Naive thymus-derived CD8-positive, alpha-beta T cell (primary cell): Measurements from ENCODE around the gene ACSL3. TPM values are rescaled to one million over a fixed set of nuclear protein-coding genes. Genes with fewer than 3 reads are reported as not detected.
"Not testable (repeated sequence)": the region's sequence is repeated elsewhere in the genome, so short reads cannot be mapped to it uniquely, and the experiment has no call there.

ENCODE experiments used
- ATAC-seq, 2 donors: fragments of 150-1000 bp; cut with Tn5 transposase in 1 of 2; sonication (Bioruptor Pico), chemical (Tn5 transposase) in 1 of 2; 1 replicate in 1 of 2; 2 replicates in 1 of 2; pipeline ENCODE4 v1.10.0; 2021; ENCODE audit warnings: mild to moderate bottlenecking in 2 of 2, moderate library complexity in 2 of 2
- POLR2A ChIA-PET: fragments of 350-600 bp; sonication (Branson Sonifier 250); formaldehyde crosslinking; loops from one replicate; lab custom pipeline; 2021; ENCODE audit warnings: antibody characterized with exemption; lab: Charles Lee
- DNase-seq, 10 donors: peaks; one replicate each; pipeline versions ENCODE4 v3.0.0 to v3.0.0-alpha.2; 2020 to 2022
- H3K27ac Mint-ChIP-seq, 10 donors: one replicate each; pipeline ENCODE4 v1.8.0; 2020 to 2022; ENCODE audit warnings: mild to moderate bottlenecking in 10 of 10, mixed read lengths in 10 of 10, moderate library complexity in 4 of 10, inconsistent platforms in 1 of 10
- H3K27me3 Mint-ChIP-seq, 5 donors: one replicate each; pipeline ENCODE4 v1.8.0; 2021 to 2022; ENCODE audit warnings: mixed read lengths in 5 of 5
- H3K36me3 Mint-ChIP-seq, 3 donors: one replicate each; pipeline ENCODE4 v1.8.0; 2020 to 2022; ENCODE audit warnings: mixed read lengths in 3 of 3, mild to moderate bottlenecking in 2 of 3, inconsistent platforms in 1 of 3
- H3K4me1 Mint-ChIP-seq, 4 donors: one replicate each; pipeline ENCODE4 v1.8.0; 2021 to 2022; ENCODE audit warnings: mixed read lengths in 4 of 4
- H3K4me3 Mint-ChIP-seq, 10 donors: one replicate each; pipeline ENCODE4 v1.8.0; 2020 to 2022; ENCODE audit warnings: mild to moderate bottlenecking in 10 of 10, mixed read lengths in 10 of 10, moderate library complexity in 6 of 10, inconsistent platforms in 1 of 10
- H3K9me3 Mint-ChIP-seq, 9 donors: one replicate each; pipeline ENCODE4 v1.8.0; 2020 to 2022; ENCODE audit warnings: mixed read lengths in 9 of 9, mild to moderate bottlenecking in 3 of 9, inconsistent platforms in 1 of 9, moderate library complexity in 1 of 9
- polyA plus RNA-seq, 3 donors: library from polyadenylated mRNA; unstranded; fragments of 300-500 nt; fragmentation: Illumina TruSeq; gene quantifications; one replicate each; pipeline ENCODE4 v1.2.3, GENCODE V29; 2021
- total RNA-seq, 8 experiments: library from RNA in 2 of 8; stranded (reverse) in 2 of 8; gene quantifications; one replicate each; pipeline ENCODE4 v1.2.3 and lab custom pipeline; 2021 to 2026

The ACSL3 gene
- total and polyA plus RNA-seq, 5 experiments from 2014 or later = 27.8 to 43.1 (median 32.5) TPM

DNA sequence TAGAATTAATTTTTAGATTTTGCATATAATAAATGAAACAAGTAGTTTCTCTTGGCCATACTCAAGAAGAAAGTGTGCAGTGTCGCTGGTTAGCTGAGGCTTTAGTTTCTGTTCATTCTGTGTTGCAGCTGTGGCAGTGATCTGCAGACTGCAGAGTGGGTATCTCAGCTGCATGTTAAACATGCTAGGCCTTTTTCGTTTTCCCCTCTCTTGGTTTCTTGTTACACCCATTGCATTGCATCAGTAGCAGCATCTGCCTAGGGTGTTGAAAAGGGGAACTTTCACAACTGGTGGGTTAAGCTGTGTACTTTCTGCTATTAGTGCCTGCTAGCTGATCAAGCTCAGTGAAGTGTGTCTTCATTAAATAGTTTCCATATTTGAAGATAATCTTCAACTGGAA is 51.3 kb downstream of the ACSL3 start:
- Mint-ChIP-seq H3K9me3 (no peaks in the 10 kb centered on the region), H3K4me3 (peak overlapping the region in 1 of 10 donors; percentile 50), H3K4me1 (peaks cover 27 to 55% (median 48%) of the 10 kb centered on the region in 4 donors), H3K27ac (peak overlapping the region in 1 of 10 donors; percentile 28), H3K36me3 (peaks cover 0 to 58% (median 0%) of the 10 kb centered on the region in 3 donors), H3K27me3 (no peaks in the 10 kb centered on the region)
- DNase-seq (peak in 1 of 10 donors; percentile 9), ATAC-seq (peak; percentile 12 to 28)
- POLR2A ChIA-PET = no interaction called here

DNA sequence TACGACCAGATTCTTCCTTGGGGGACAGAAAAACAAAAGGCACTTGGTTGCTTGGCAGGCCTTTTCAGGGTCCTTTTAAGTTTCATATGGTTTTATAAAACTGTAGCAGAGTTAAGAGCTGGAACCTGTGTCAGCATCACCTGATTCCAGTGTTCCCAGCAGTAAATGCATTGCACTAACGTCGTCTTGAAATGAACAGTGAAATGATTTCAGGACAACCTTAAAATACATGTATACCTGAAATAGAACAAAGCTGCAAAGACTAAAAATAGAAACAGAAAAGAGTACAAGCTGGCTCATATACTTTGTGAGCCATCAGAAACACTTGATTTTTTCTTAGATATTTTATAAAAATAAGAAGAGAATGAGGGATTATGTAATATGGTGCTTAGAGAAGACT is 51.9 kb downstream of the ACSL3 start:
- peaks cover 22 to 52% (median 42%) of the 10 kb centered on the region in 4 donors for H3K4me1 Mint-ChIP-seq
- no peaks in the 10 kb centered on the region for H3K9me3 Mint-ChIP-seq
- H3K36me3 Mint-ChIP-seq = peaks cover 0 to 61% (median 0%) of the 10 kb centered on the region in 3 donors
- POLR2A ChIA-PET = no interaction called here
- no peak for ATAC-seq
- peak overlapping the region in 2 of 10 donors; percentile 28 to 37 for H3K27ac Mint-ChIP-seq
- H3K4me3 Mint-ChIP-seq = no peak overlapping the region
- no peak for DNase-seq
- no peaks in the 10 kb centered on the region for H3K27me3 Mint-ChIP-seq

DNA sequence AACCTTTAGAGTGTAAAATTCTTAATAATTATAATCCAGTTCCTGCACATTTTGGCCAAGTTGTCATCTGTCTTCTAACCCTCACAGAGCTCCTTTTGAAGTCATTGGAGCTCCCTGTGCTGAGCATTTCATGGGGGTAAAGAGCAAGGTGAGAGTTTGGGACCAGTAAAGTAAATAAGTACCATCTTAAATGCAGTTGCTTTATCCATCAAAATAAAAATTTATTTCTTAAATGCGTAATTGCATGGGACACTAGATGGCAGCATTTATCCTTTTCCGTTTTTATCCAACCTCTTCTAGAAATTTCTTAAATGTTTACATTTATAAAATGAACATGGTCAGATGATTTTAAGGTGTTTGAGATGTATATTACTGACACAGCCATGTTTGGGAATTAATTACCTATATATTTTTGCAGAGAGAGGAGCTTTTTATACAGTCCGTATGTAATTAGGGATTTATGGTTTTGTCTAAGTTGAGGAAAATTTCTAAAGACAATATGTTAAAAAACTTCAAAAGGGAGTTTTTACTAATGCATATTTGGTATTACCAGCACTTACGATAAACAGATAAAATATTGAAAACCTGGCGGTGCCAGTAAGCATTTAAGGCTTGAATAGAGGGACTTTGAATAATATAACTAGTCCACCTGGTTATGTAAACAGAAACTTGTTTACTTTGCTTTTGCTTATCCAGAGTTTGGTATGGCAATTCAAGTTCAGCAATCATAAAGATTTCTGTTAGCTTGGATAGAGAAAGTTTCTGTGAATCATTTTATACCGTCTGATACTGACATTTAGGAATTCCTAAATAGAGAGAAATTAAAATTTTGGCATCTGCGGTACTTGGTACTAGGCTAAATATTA is 54.5 kb downstream of the ACSL3 start:
- no peaks in the 10 kb centered on the region for H3K27me3 Mint-ChIP-seq
- H3K4me1 Mint-ChIP-seq = peaks cover 11 to 37% (median 23%) of the 10 kb centered on the region in 4 donors
- H3K36me3 Mint-ChIP-seq = peaks cover 7 to 55% (median 10%) of the 10 kb centered on the region in 3 donors
- no peaks in the 10 kb centered on the region for H3K9me3 Mint-ChIP-seq
- POLR2A ChIA-PET = no interaction called here
- H3K27ac Mint-ChIP-seq = no peak overlapping the region
- no peak for DNase-seq
- H3K4me3 Mint-ChIP-seq = no peak overlapping the region
- no peak for ATAC-seq

DNA sequence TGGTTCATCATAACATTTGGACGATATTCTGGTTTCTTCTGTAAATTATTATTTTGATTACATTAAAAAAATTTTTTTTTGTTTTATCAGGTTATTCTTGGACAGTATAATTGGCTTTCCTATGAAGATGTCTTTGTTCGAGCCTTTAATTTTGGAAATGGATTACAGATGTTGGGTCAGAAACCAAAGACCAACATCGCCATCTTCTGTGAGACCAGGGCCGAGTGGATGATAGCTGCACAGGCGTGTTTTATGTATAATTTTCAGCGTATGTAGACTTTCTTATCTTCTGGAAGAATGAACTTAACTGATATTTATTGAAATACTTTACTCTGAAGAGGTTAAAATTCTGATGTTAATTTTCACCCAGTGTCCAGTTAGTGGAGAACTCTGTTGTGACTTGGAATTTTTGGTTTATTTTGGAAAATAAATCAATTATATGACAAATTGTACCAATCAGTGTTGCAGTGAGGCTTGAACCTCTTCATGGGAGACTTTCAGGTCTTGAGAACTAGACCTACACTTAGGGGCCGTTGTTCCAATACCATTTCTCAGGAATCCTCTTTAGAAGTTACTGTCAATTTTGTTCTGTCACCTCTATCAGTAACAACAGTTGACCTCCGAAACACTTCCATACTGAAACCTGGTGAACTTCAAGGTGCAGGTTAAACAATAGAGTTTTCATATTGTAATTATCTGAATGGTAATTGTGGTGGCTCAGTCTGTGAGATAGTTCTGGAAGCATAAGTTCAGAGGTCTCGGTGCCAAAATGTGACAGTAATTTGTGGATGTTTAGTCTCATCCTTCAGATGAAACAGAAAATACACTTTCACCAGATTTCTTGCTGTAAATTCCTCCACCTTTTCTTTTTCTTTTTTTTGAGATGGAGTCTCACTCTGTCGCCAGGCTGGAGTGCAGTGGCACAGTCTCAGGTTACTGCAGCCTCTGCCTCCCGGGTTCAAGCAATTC is 55.7 kb downstream of the ACSL3 start:
- Mint-ChIP-seq H3K4me3 (no peak overlapping the region), H3K9me3 (no peaks in the 10 kb centered on the region), H3K4me1 (peaks cover 12 to 28% (median 18%) of the 10 kb centered on the region in 4 donors), H3K27ac (no peak overlapping the region), H3K36me3 (peaks cover 7 to 55% (median 15%) of the 10 kb centered on the region in 3 donors), H3K27me3 (no peaks in the 10 kb centered on the region)
- no peak for DNase-seq
- ATAC-seq = no peak
- POLR2A ChIA-PET = interaction anchor here (0.8 kb wide), 1 partner anchor 126 kb away, joined by 3 read pairs; no protein-coding TSS in a partner anchor

DNA sequence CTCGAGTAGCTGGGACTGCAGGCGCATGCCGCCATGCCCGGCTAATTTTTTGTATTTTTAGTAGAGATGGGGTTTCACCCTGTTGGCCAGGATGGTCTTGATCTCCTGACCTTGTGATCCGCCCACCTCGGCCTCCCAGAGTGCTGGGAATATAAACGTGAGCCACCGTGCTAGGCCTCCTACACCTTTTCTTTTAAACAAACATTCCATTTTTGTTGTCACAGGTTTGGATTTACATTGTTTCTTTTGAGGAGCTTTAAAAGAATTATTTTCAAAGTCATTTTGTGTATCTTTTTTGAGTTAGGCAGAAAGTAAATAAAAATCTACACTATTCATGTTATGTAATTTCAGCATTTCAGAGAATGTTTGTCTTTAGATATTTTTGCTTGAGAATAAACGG is 56.4 kb downstream of the ACSL3 start:
- H3K9me3 Mint-ChIP-seq, ATAC-seq, H3K4me3 Mint-ChIP-seq, DNase-seq, H3K27ac Mint-ChIP-seq, H3K27me3 Mint-ChIP-seq: not testable (repeated sequence)
- H3K36me3 Mint-ChIP-seq = peaks cover 7 to 57% (median 16%) of the 10 kb centered on the region in 3 donors
- H3K4me1 Mint-ChIP-seq = peaks cover 10 to 21% (median 13%) of the 10 kb centered on the region in 4 donors
- POLR2A ChIA-PET = interaction anchor here (0.8 kb wide), 1 partner anchor 126 kb away, joined by 3 read pairs; no protein-coding TSS in a partner anchor

DNA sequence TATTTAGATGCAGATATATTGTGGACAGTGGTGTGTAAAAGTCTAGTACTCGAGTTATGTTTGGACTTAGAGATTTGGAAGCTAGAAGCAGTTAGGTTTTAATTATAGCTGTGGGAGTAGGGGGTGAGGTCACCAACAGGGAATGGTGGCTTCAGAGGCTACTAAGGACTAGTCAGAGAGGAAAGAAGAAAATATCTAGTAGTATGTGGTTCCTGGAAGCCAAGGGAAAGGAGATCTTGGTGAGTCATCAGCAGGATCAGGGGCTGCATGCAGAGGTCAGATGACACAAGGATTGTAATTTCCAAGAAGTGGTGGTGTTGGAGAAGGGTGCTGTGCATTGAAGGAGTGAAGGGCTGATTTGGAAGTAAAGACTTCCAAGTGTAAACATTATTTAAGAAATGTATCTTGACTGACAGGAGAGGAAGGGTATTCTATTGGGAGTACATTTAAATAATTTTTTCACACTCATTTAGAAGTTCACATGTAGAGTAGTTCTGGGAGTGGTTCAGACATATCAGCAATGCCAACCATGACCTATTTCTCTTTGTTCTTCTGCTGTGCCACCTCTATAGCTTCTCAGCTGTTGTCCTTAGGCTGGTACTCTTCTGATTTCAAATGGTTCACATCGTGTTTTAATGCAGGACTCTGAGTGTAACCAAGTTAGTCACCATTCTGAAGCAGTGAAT is 59.1 kb downstream of the ACSL3 start:
- H3K27ac Mint-ChIP-seq = peak overlapping the region in 3 of 10 donors; percentile 10 to 18 (median 14)
- no peaks in the 10 kb centered on the region for H3K27me3 Mint-ChIP-seq
- H3K4me3 Mint-ChIP-seq = no peak overlapping the region
- peaks cover 0 to 7% (median 0%) of the 10 kb centered on the region in 4 donors for H3K4me1 Mint-ChIP-seq
- H3K9me3 Mint-ChIP-seq = no peaks in the 10 kb centered on the region
- DNase-seq (no peak), ATAC-seq (no peak)
- H3K36me3 Mint-ChIP-seq = peaks cover 7 to 76% (median 28%) of the 10 kb centered on the region in 3 donors
- POLR2A ChIA-PET = interaction anchor here (0.6 kb wide), 1 partner anchor 123 kb away, joined by 4 read pairs; no protein-coding TSS in a partner anchor

DNA sequence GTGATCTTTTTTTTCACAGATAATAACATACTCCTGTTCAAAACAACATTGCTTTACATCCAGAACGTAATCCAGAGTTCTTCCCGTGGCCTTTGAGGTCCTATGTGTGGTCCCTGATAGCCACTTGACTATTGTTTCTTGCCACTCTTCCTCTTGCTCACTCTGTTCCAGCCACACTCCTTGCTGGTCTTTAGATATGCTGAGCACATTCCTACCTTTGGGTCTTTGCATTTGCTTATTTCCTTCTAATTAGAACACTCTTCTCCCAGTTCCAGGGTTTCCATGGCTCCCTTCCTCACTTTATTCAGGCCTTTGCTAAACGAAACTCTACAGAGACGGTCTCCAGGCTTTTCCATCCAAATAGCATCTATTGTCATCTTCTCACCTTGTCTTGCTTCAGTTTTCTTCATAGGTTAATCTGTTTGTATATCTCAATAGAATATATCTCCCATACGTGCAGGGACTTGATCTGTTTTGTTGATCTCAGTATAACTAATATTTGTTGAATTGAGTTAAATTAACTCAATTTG is 59.9 kb downstream of the ACSL3 start:
- Mint-ChIP-seq H3K36me3 (peaks cover 7 to 82% (median 29%) of the 10 kb centered on the region in 3 donors), H3K4me1 (peaks cover 0 to 7% (median 0%) of the 10 kb centered on the region in 4 donors), H3K27ac (peak overlapping the region in 1 of 10 donors; percentile 16), H3K4me3 (no peak overlapping the region), H3K27me3 (no peaks in the 10 kb centered on the region), H3K9me3 (no peaks in the 10 kb centered on the region)
- ATAC-seq = no peak
- no peak for DNase-seq
- POLR2A ChIA-PET = no interaction called here

DNA sequence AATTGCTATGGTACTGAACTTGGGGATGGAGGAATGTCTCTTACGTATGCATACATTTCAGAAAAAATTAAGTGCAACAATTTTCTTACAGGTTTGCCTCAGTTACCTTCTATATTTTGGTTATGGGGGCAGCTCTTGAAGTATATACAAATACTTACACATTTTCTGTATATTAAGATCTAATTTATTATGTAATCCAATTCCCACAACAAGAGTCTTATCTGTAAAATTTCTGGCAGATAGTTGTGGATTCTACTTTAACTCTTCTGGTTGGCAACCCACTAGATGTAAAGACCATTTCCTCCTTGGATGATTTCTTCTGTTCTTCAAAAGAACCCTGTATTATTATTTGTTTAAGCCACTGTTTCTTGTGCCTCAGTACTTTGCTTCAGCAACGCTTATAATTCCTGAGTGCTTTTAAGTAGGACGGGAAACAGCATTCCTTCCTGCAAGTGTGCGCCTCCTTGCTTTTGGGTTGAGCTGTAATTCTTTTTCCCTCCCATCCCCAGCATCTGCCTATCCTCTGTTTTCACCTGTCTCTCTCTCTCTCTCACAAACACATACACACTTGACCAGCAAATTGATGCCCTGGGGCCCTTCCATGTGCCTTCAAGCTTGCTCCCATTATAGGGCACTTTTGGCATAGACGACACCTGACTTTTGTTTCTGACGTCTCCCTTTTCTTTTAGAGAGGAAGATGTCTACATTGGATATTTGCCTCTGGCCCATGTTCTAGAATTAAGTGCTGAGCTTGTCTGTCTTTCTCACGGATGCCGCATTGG is 61.4 kb downstream of the ACSL3 start:
- peak overlapping the region in 1 of 10 donors; percentile 56 for H3K27ac Mint-ChIP-seq
- POLR2A ChIA-PET = no interaction called here

DNA sequence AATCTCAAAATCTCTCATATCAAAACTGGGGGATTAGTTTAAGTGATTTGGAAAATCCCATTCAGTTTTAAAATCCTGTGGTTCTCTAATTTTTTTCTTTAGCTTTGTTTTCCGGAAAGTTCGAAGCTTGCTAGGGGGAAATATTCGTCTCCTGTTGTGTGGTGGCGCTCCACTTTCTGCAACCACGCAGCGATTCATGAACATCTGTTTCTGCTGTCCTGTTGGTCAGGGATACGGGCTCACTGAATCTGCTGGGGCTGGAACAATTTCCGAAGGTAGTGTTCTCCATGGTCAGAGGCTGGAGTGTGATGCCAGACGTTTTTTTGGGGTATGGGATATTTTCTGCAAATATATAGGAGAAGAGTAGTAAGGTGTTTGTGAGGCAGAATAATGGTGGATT is 66.1 kb downstream of the ACSL3 start:
- POLR2A ChIA-PET = no interaction called here
- Mint-ChIP-seq H3K27ac (peak overlapping the region in 2 of 10 donors; percentile 23 to 66), H3K36me3 (peaks cover 7 to 79% (median 33%) of the 10 kb centered on the region in 3 donors), H3K27me3 (no peaks in the 10 kb centered on the region), H3K9me3 (no peaks in the 10 kb centered on the region), H3K4me3 (no peak overlapping the region), H3K4me1 (peaks cover 0 to 2% (median 0%) of the 10 kb centered on the region in 4 donors)
- ATAC-seq (no peak), DNase-seq (no peak)

More for the DNA sequence above, 61.4 kb downstream of the ACSL3 start:
- Mint-ChIP-seq H3K27me3 (no peaks in the 10 kb centered on the region), H3K4me3 (no peak overlapping the region), H3K4me1 (peaks cover 0 to 7% (median 0%) of the 10 kb centered on the region in 4 donors), H3K9me3 (no peaks in the 10 kb centered on the region), H3K36me3 (peaks cover 7 to 81% (median 33%) of the 10 kb centered on the region in 3 donors)
- ATAC-seq (no peak), DNase-seq (no peak)

DNA sequence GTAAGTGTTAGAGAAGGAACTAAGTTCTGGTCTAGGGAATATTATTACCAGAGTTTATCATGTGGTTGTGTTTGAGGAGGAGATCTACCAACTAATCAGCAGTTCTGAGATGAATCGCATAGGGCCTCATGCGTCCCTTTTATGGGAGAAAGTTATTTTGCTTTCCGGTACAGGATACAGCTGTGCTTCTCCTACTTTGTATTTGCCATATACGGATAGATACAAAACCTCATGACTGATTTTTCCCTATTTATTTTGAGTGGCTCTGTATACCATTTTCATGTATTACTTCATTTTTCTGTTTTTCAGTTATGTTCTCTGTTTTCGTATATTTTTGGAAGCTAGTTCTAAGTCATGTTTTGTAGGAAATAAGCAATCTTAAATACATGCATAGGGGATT is 66.8 kb downstream of the ACSL3 start:
- H3K4me3 Mint-ChIP-seq = no peak overlapping the region
- no peaks in the 10 kb centered on the region for H3K4me1 Mint-ChIP-seq
- H3K36me3 Mint-ChIP-seq = peaks cover 8 to 76% (median 32%) of the 10 kb centered on the region in 3 donors
- H3K27me3 Mint-ChIP-seq = no peaks in the 10 kb centered on the region
- ATAC-seq (no peak), DNase-seq (no peak)
- H3K9me3 Mint-ChIP-seq = no peaks in the 10 kb centered on the region
- peak overlapping the region in 1 of 10 donors; percentile 23 for H3K27ac Mint-ChIP-seq
- POLR2A ChIA-PET = no interaction called here

DNA sequence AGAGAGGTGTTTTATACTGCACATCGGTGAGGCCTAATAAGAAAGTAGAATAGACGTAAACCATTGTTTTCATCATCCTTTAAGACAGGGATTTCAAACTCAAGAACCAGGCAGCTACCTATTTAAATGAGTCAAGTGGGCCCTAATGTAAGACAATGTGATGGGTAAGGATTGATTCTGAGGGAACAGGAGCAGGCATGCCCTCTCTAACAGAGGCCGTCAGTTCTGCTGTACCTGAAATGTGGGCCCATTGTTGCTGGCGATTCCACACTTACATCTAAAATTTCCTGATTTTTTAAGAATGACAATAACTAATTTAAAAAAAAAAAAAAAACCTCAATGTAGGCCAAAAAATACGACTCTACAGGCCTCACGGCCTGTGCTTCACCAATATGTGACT is 67.5 kb downstream of the ACSL3 start:
- no peaks in the 10 kb centered on the region for H3K9me3 Mint-ChIP-seq
- no peak for DNase-seq
- POLR2A ChIA-PET = no interaction called here
- peak overlapping the region in 1 of 10 donors; percentile 5 for H3K27ac Mint-ChIP-seq
- H3K27me3 Mint-ChIP-seq = no peaks in the 10 kb centered on the region
- no peaks in the 10 kb centered on the region for H3K4me1 Mint-ChIP-seq
- H3K36me3 Mint-ChIP-seq = peaks cover 8 to 76% (median 34%) of the 10 kb centered on the region in 3 donors
- H3K4me3 Mint-ChIP-seq = no peak overlapping the region
- no peak for ATAC-seq
